ENCODE measurements around the gene KIAA1549.

DNA sequence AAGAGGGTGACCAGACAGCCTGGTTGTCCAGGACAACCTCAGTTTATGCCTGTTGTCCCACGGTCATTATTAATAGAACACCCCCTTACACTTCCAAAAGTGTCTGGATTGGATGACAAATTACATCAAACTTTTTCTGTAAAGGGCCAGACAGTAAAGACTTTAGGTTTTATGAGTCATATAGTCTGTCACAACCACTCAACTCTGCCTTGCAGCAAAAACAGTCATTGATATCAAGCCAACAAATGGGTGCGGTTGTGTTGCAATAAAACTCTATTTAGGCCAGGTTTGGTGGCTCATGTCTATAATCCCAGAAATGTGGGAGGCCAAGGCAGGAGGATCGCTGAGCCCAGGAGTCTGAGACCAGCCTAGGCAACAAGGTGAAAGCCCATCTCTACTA is 116.5 kb downstream of the KIAA1549 start:
- TF ChIP-seq, protein P1, sequence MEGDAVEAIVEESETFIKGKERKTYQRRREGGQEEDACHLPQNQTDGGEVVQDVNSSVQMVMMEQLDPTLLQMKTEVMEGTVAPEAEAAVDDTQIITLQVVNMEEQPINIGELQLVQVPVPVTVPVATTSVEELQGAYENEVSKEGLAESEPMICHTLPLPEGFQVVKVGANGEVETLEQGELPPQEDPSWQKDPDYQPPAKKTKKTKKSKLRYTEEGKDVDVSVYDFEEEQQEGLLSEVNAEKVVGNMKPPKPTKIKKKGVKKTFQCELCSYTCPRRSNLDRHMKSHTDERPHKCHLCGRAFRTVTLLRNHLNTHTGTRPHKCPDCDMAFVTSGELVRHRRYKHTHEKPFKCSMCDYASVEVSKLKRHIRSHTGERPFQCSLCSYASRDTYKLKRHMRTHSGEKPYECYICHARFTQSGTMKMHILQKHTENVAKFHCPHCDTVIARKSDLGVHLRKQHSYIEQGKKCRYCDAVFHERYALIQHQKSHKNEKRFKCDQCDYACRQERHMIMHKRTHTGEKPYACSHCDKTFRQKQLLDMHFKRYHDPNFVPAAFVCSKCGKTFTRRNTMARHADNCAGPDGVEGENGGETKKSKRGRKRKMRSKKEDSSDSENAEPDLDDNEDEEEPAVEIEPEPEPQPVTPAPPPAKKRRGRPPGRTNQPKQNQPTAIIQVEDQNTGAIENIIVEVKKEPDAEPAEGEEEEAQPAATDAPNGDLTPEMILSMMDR (IDR thresholded peaks at IDR 0.05): no peak
- TF ChIP-seq POLR2A (IDR thresholded peaks at IDR 0.05) (no peak), POLR2AphosphoS5 (IDR thresholded peaks at IDR 0.05) (no peak), EP300 (IDR thresholded peaks at IDR 0.05) (no peak)

Measured in gastroesophageal sphincter (tissue), 3 donors.